Muscle of arm (tissue), 14 donors: Measurements from ENCODE around the gene ZNF236. TPM values are rescaled to one million over a fixed set of nuclear protein-coding genes. Genes with fewer than 3 reads are reported as not detected.
"Not testable (repeated sequence)": the region's sequence is repeated elsewhere in the genome, so short reads cannot be mapped to it uniquely, and the experiment has no call there.

Experiments used
- DNase-seq: peaks from one replicate; pipeline ENCODE4 v3.0.0-alpha.2; 2013
- long read RNA-seq, 11 donors: transcript quantifications; one replicate each; lab custom pipeline, GENCODE V29; 2026
- polyA plus RNA-seq, 12 donors: library from polyadenylated mRNA; unstranded; fragments of 120-200 nt; gene quantifications; one replicate each; pipeline ENCODE4 v1.2.1, GENCODE V29; 2013; ENCODE audit not compliant: insufficient read length in 12 of 12

ZNF236 gene
- polyA plus RNA-seq: 10 to 100 TPM in 1 of 12 donors, 1 to 10 TPM in 10, not detected in 1; 5.9 to 14.8 (median 7.3) TPM
- long read RNA-seq, donor 1, partial matches to known transcripts: 5 of 5 reads
- long read RNA-seq, donor 1, other reads (novel, unspliced or antisense): 0 of 5 reads
- long read RNA-seq, donor 2: 0 reads
- long read RNA-seq, donor 3: 0 reads
- long read RNA-seq, donor 4: 0 reads
- long read RNA-seq, donor 5: 0 reads
- long read RNA-seq, donor 6: 0 reads
- long read RNA-seq, donor 7: 0 reads
- long read RNA-seq, donor 8: 0 reads
- long read RNA-seq, donor 9: 0 reads
- long read RNA-seq, donor 10: 0 reads
- long read RNA-seq, donor 11: 0 reads

DNA sequence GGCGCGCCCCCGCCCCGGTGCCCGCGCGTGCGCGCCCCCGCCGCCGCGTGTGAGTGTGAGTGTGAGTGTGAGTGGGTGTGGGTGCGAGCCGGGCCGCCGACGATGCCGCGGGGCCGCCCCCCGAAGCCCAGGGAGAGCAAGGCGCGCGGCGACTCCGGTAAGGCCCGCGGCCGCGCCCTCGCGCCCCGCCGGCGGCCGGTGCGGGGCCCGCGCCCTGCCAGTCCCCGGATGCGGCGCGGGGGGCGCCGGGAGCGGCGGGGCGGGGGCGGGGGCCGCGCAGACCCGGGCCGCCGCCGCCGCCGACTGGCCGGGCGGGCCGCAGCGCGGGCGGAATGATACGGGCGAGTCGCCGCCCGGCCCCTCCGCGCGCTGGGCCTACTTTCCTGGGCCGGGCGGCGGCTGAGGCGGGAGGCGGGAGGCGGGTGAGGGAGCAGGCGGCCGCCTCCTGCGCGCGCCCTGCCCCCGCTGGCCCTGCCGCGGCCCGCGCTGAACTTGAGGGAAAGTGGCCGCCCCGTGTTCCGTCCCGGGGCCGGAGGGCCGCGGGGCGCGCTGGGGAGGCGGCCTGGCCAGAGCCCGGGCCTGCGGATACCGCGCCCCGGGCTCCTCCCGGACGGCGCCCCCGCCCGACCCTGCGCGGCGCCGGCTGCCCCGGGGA is at the start of gene ZNF236:
TSS of gene ZNF236 (plus strand) at position 52 of the 655 bp plus-strand sequence. CDS start at position 103, 51 bp downstream.
- DNase-seq: peak; percentile 75

DNA sequence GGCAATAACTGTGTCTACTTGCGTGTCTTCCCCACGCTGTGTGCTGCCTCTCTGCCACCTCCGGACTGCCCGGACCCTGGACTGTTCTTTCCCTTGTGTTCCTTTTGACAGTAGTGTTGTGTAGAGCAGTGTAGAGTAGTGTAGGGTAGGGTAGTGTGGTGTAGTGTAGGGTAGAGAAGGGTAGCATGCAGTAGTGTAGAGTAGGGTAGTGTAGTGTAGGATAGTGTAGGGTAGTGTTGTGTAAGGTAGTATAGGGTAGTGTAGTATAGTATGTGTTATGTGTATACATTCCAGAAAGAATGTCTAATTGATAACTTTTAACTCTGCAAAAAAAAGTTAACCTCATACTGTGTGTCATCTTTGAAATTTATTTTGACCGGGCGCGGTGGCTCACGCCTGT is 49.7 kb upstream of the ZNF236 start:
- DNase-seq: no peak

DNA sequence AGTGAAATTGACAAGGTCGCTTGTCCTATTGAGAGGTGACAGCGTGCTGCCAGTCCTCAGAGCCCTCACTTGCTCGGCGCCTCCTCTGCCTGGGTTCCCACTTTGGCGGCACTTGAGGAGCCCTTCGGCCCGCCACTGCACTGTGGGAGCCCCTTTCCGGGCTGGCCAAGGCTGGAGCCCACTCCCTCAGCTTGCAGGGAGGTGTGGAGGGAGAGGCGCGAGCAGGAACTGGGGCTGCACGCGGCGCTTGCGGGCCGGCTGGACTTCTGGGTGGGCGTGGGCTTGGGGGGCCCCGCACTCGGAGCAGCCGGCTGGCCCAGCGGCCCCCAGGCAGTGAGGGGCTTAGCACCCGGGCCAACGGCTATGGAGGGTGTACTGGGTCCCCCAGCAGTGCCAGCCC is 45.3 kb upstream of the ZNF236 start:
- not testable (repeated sequence) for DNase-seq

DNA sequence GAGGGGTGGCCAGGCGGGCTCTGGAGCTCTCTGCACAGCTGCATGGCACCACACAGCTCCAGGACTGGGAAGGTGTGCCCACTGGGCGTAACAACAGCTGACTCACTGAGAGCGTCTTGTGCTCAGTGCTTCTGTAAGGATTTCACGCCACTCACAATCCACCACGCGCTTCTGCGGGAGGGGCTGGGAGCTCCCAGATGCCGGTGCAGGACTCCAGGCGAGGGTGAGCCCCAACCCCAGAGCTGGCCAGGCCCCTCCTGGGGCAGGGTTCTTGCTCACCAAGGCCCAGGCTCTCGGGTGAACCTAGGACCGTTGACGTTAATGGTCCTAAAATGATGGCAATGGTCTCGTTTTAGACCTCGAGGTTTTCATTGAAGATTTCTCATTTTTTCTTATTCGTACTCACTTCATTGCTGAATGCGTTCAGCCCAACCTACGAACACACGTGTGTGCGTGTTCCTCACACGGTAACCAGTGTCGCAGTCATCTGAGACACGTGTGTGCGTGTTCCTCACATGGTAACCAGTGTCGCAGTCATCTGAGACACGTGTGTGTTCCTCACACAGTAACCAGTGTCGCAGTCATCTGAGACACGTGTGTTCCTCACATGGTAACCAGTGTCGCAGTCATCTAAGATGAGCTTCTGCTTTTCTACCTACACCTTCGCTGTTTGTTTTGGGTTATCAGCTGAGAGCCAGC is 38.4 kb upstream of the ZNF236 start:
- no peak for DNase-seq

DNA sequence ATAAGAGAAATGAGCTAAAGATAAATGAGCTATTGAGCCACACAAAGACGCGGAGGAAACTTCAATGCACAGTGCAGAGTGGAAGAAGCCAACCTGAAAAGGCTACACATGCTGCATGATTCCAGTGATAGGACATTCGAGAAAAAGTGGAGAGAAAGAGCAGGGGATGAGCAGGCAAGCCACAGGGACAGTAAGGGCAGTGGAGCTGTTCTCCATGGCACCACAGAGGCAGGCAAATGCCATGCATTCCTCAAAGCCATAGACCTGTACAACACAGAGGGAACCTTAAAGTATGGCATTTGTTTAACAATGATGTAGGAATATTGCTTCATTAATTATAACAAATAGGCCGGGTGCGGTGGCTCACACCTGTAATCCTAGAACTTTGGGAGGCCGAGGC is 36.5 kb upstream of the ZNF236 start:
- DNase-seq: no peak

DNA sequence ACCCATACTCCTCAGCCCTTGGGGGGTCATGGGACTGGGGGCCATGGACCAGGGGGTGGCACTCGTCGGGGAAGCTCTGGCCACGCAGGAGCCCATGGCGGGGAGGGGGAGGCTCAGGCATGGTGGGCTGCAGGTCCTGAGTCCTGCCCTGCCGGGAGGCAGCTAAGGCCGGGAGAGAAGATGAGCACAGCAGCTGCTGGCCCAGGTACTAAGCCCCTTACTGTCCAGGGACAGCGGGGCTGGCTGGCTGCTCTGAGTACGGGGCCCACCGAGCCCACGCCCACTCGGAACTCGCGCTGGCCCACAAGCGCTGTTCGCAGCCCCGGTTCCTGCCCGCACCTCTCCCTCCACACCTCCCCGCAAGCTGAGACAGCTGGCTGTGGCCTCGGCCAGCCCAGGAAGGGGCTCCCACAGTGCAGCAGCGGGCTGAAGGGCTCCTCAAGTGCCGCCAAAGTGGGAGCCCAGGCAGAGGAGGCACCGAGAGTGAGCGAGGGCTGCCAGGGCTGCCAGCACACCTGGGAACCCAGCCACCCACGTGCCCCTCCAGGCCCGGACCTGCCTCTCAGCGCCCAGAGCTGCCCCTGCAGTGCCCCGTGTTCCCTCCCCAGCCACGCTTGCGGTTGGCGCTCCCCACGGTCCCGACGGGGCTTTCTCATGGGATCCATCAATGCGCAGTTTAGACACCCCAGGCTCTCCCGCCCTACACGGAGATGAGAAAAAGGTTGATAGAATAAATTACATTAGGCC is 33.6 kb upstream of the ZNF236 start:
- DNase-seq: no peak

DNA sequence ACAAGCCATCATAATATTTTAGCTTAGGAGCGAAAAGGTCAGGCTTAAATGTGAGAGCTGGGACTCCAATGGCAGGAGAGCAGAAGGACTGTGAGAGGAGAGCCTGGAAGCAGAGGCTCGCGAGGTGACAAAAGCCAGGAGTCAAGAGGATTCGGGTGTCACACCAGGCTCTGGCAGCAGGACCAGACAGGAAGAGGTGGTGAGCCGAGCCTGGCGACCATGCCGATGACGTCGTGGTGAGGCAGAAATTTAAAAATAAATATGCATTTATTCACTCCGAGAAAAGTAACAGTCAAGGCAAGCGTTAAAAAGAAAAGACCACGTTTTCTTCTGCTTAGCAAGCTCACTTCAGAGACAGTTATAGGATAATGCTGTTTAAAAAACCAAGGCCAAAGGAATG is 31.3 kb upstream of the ZNF236 start:
- no peak for DNase-seq

DNA sequence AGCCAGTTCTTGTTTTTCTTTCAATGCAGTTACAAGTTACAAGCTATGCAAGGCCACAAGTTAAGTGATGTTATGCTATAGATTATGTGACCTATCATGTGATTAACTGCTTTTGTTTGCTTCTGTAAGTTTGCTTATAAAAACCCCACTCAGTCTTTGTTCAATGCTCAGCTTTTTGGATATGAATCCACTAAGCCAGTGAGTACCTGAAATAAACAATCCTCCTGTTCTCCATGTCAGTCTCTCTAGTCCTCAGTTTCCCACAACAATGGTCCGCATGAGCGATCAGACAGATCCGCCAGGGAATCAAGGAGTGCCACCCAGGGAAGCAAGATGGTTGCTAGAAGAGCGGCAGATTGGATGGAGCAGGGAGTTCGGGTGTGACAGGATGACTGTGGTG is 30.7 kb upstream of the ZNF236 start:
- DNase-seq: no peak

DNA sequence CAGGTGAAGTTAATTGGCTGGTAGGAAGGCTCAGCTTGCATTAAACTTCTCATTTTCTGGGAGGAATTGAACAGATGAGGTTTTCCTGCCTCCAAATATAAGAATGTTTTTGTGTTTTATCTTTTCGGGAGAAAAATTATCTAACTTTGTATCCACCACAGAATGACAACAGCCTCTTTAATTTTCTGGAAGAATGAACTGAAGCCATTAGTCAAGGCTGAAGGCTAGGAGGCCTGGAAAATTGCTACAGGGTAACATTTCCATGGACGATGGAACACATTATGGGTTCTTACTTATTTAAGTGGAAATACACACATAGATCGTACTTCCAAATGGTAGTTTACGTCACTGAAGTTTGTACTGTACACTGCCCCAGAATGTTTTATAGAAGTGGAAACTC is 28.0 kb upstream of the ZNF236 start:
- no peak for DNase-seq

DNA sequence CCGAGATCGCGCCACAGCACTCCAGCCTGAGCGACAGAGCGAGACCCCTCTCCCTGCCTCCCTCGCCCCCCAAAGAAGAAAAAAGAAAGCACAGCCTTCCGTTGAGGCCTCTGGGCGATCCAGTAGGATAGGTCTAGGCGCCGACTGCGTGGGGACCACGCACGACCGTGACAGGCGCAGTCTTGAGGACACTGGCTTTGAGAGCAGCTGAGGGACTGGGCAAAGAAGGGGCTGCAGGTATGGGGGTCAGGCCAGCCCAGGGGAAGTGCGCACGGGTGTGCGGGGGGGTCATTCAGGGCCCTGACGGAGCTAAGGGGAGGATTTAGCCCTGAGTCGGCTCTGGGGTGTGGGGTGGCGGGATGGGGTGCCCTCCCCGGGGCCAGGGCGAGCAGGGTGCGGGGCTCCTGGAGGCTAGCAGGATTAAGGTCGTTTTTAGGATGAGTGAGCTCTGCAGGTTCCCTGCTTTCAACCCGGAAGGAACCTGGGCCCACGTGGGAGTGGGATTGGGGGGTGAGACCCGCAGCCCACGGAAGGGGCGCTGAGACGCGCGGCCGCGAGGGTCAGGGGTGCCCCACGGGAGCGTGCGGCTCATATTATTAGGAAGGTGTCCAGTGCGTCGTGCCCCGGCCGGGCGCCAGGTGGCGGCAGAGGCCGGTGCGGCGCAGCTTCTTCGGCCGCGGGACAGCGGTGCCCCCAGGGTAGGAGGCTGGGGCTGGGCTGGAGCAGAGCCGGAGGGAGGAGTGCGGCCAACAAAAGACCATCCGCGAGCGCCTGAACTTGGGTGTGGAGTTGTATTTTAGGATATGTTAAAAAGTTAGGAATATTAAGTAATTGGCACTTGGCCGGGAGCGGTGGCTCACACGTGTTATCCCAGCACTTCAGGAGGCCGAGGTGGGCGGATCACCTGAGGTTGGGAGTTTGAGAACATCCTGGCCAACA is 20.5 kb upstream of the ZNF236 start:
- peak; percentile 51 for DNase-seq

DNA sequence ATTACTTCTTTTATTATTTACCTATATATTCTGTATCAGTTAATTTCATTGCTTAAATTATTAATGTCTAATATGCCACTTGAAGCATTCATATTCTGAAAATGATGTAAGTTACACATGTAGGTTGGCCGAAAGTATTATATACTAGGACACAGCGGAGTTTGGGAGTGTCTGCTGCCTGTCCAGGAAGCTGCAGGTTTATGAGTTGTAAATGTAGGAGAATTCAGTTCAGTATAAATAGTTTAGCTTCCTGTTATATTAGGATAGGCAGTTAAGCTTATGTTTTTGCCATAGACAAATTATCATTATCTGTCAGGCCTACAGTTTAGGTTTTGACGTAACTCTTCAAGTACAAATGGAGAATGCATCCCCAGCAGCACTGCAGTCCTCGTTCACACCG is 18.9 kb upstream of the ZNF236 start:
- DNase-seq: no peak

DNA sequence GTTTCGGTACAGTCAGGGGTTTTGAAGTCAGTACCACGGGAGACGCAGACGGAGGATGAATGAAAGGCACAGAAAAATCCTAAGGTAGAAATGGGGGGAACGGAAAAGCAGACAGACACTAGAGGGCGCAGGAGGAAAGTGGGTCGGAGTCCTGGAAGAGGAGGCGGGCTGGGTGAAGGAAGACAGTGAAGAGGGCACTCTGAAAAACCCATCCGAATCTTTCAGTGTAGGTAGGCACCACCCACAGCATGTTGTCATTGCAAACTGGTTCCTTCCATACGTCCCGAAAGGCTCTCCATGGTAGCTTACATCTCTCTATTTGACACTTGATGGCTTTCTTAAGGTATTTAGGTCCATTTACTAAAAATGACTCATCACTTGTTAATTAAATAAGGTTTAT is 18.5 kb upstream of the ZNF236 start:
- peak; percentile 52 for DNase-seq

DNA sequence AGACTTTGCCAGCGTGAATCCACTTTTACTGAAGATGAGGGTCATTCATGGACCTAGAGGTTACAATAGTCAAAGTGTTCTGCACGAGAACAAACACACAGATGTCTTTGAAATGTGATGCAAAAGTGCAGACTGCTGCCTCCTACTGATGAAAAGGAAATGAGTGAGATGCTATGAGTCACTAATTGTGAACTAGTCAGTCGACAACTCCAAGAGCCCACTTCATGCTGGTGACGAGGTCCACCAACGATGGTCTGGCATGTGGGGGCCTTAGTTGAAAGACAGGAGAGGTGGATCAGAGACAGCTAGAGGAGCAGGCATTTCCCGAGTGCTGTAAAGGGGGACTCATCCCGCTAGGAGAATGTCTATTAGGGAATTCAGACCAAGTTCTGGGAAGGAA is 17.1 kb upstream of the ZNF236 start:
- DNase-seq: no peak

DNA sequence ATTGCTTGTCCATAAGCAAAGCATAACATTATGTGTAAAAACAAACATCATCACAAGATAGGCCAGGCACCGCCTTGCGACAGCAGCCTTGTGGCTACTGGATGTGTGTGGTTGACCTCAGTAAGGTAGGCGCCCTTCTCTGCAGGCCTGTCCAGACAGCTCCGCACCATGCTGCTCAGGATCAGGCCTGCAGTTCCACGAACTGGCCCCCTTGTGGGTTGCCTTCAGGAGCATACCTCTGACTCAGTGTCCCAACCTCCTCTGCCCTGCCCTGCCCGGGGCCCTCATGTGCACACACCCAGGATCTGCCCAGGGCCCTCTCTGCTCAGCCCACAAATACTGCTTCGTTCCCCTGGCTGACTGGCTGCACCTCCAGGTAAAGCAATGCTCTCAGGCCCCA is 16.1 kb upstream of the ZNF236 start:
- no peak for DNase-seq

DNA sequence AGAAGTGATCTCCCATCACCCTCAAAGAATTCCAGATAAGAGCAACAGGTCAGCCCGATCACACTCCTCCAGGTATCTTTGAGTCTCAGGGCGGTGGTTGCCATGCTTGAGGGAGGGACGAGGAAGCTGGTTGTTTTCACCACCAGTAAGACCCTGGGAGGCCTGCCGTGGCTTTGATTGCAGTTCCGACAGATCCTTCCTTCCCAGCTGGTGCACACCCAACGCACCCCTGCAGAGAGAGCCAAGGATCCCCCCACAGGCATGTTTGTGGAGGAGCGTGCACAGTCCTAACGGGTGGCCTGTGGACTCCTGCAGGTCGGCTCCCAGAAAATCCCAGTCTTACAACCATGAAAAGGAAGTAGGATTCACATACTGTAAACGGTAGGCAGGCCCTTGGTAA is 13.8 kb upstream of the ZNF236 start:
- no peak for DNase-seq

DNA sequence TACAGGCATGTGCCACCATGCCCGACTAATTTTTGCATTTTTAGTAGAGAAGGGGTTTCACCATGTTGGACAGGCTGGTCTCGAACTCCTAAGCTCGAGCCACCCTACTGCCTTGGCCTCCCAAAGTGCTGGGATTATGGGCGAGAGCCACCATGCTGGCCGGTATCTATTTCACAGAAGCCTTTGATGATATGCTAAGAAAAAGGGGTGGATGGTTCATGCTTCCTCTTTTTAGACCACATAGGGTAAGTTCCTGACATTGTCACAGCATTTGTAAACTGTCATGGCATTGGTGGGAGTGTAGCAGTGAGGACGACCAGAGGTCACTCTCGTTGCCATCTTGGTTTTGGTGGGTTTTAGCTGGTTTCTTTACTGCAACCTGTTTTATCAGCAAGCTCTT is 10.8 kb upstream of the ZNF236 start:
- DNase-seq: not testable (repeated sequence)

DNA sequence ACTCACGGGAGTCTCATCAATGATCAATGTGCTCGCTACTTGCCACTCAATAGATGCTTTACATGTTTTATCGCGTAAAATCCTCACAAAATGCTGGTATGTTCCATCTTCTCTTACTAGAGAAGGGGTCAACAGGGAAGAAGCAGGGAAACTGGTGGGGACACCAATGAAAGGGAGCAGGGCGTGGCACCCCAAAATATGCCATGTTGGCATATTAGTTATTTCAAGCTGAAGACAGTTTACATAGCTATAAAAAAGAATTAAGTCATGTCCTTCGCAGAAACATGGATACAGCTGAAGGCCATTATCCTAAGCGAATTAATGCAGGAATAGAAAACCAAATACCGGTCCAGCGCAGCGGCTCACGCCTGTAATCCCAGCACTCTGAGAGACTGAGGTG is 8.1 kb upstream of the ZNF236 start:
- no peak for DNase-seq

DNA sequence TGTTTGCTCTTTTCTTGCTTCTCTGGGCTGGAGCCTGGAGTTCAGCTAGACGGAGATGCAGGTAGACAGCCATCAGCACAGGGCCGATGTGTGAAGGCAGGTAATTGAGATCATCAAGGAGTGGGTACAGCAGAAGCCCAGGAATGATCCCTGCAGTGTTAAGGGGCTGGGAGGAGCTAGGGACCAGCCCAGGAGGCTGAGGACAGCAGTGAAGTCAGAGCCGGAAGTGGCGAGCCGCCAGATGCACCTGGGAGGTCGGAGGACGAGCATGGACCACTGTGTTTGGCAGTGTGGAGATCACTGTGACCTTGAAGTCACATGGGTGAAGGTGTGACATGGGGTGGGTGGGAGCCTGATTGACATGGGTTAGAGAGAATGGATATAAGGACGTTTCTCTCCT is 6.2 kb upstream of the ZNF236 start:
- no peak for DNase-seq

DNA sequence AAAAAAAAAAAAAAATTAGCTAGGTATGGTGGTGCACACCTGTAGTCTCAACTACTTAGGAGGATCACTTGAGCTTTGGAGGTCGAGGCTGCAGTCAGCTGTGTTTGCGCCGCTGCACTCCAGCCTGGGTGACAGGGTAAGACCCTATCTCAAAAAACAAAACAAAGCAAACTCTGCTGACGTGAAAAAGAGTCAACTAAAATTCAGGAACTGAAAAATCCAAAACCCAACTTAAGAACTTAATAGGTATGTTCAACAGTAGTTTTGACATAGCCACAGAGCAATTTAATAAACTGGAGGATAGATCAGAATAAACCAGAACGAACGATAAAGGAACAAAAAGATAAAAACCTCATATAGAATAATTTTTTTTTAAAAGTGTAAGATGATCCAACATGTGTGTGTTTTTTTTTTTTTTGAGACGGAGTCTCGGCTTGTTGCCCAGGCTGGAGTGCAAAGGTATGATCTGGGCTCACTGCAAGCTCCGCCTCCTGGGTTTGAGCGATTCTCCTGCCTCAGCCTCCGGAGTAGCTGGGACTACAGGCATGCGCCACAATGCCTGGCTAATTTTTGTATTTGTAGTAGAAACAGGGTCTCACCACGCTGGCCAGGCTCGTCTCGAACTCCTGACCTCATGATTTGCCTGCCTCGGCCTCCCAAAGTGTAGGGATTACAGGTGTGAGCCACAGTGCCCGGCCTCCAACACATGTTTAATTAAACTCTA is 4.3 kb upstream of the ZNF236 start:
- DNase-seq: no peak

DNA sequence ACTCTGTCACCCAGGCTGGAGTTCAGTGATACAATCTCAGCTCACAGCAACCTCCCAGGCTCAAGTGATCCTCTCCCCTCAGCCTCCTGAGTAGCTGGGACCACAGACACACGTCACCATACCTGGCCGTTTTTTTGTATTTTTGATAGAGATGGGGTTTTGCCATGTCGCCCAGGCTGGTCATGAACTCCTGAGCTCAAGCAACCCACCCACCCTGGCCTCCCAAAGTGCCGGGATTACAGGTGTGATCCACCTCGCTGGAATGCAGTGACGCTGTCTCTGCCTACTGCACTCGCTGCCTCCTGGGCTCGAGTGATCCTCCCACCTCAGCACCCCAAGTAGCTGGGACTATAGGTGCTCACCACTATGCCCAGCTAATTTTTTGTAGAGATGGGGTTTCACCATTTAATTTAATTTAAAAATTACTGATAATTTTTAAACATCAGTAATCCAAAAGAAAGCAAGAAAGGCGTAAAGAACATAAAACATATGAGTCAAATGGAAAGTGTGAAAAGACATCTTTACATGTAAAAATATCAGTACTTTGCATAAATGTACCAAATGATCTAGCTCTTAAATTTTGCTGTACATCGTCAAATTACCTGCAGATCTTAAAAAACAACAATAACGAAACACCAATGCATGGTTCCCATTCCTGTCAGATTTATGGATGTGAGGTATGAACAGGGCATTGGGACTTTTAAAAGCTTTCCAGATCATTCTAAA is 2.8 kb upstream of the ZNF236 start:
- no peak for DNase-seq
